OCI-LY7 (cell line): ENCODE results near the gene MCRIP1. TPM values are rescaled to one million over a fixed set of nuclear protein-coding genes. Genes with fewer than 3 reads are reported as not detected.
"Not testable (repeated sequence)": the region's sequence is repeated elsewhere in the genome, so short reads cannot be mapped to it uniquely, and the experiment has no call there.

ENCODE experiments used
- BruUV-seq: library from RNA; stranded (reverse); fragments of 400-500 nt; replicated peaks from 2 replicates; lab custom pipeline; 2021; lab: Mats Ljungman, UMichigan
- CTCF ChIA-PET: fragments of 300-600 bp; sonication (Branson Sonifier 250); formaldehyde crosslinking; loops from one replicate; lab custom pipeline; 2022; ENCODE audit warnings: antibody characterized with exemption; ENCODE audit not compliant: unreplicated experiment; lab: Charles Lee
- POLR2A ChIA-PET: fragments of 300-600 bp; sonication (Branson Sonifier 250); formaldehyde crosslinking; loops from one replicate; lab custom pipeline; 2022; ENCODE audit warnings: antibody characterized with exemption; lab: Charles Lee
- DNase-seq: peaks from one replicate; pipeline ENCODE4 v3.0.0-alpha.2; 2015; ENCODE audit warnings: low spot score
- H2AFZ ChIP-seq: fragments of 200-600 bp; sonication (generic), shearing (Covaris generic); 2 replicates; pipeline ENCODE4 v1.6.1; 2014; ENCODE audit warnings: mild to moderate bottlenecking, antibody characterized with exemption, low read length, moderate library complexity
- H3K27ac ChIP-seq: fragments of 200-600 bp; sonication (generic); 2 replicates; pipeline ENCODE4 v1.5.1; 2014; ENCODE audit warnings: mixed run types, low read depth, mild to moderate bottlenecking, moderate library complexity, low read length, inconsistent platforms; ENCODE audit not compliant: poor library complexity, severe bottlenecking
- H3K36me3 ChIP-seq: fragments of 200-600 bp; sonication (generic); 2 replicates; pipeline ENCODE4 v1.6.1; 2014; ENCODE audit warnings: mild to moderate bottlenecking, antibody characterized with exemption, low read length, moderate library complexity, mixed read lengths; ENCODE audit not compliant: insufficient read depth
- H3K4me1 ChIP-seq: fragments of 200-600 bp; sonication (generic); 2 replicates; pipeline ENCODE4 v1.5.1; 2014; ENCODE audit warnings: mild to moderate bottlenecking, low read length; ENCODE audit not compliant: insufficient read depth, poor library complexity, severe bottlenecking
- H3K4me2 ChIP-seq: fragments of 200-600 bp; sonication (generic); 2 replicates; pipeline ENCODE4 v1.6.1; 2014; ENCODE audit warnings: mild to moderate bottlenecking, low read length
- H3K4me3 ChIP-seq: fragments of 200-600 bp; sonication (generic); 2 replicates; pipeline ENCODE4 v1.5.1; 2014; ENCODE audit warnings: mild to moderate bottlenecking, low read depth, low read length; ENCODE audit not compliant: poor library complexity, severe bottlenecking
- H3K79me2 ChIP-seq: fragments of 200-600 bp; sonication (generic); 2 replicates; pipeline ENCODE4 v1.6.1; 2016; ENCODE audit warnings: low read depth, mild to moderate bottlenecking, low read length, moderate library complexity, mixed read lengths; ENCODE audit not compliant: insufficient read depth
- H3K9me2 ChIP-seq: fragments of 200-600 bp; sonication (generic); 2 replicates; pipeline ENCODE4 v1.6.1; 2016; ENCODE audit warnings: mild to moderate bottlenecking, low read length, mixed read lengths; ENCODE audit not compliant: insufficient read depth
- H3K9me3 ChIP-seq: fragments of 200-600 bp; sonication (generic); 2 replicates; pipeline ENCODE4 v1.6.1; 2014; ENCODE audit warnings: mild to moderate bottlenecking, mixed run types, low read length, mixed read lengths
- H4K20me1 ChIP-seq: fragments of 200-600 bp; sonication (generic); 2 replicates; pipeline ENCODE4 v1.6.1; 2014; ENCODE audit warnings: mild to moderate bottlenecking, antibody characterized with exemption, low read length, moderate library complexity, mixed read lengths; ENCODE audit not compliant: insufficient read depth
- CTCF ChIP-seq: fragments of 200-600 bp; sonication (generic); conservative IDR thresholded peaks from 2 replicates; pipeline ENCODE4 v1.5.1; 2014; ENCODE audit warnings: mild to moderate bottlenecking, antibody characterized with exemption, low read length, moderate library complexity, mixed read lengths
- EZH2phosphoT487 ChIP-seq: fragments of 200-600 bp; sonication (generic); IDR thresholded peaks from 2 replicates; pipeline ENCODE4 v1.6.1; 2018; ENCODE audit warnings: low read depth, borderline replicate concordance, mild to moderate bottlenecking, mixed run types, antibody characterized with exemption, low read length, moderate library complexity, mixed read lengths
- intact Hi-C: fragments of 100-400 bp; cut with micrococcal nuclease; formaldehyde crosslinking; loops from one replicate; pipeline ENCODE4 v1.10.0; 2022; ENCODE audit not compliant: unreplicated experiment
- total RNA-seq, 2 experiments: library from RNA; depleted of rRNA in 1 of 2; stranded (reverse); fragments of >200 nt in 1 of 2; shearing (Covaris generic) in 1 of 2; gene quantifications; 2 replicates each; pipeline ENCODE4 v1.2.3, GENCODE V29; 2014 to 2022

Gene MCRIP1
- total RNA-seq, 2 experiments from 2014 or later: 170 to 288 TPM

- POLR2A ChIA-PET: no interaction called here
These were observed 8.8 kb upstream of the MCRIP1 start for GRCh38 chr17:81841866-81842265.

GRCh38 chr17:81840826-81841778 is 8.0 kb upstream of the MCRIP1 start:
- CTCF ChIA-PET: interaction anchor here (0.6 kb wide), 1 partner anchor 18 kb away, joined by 4 read pairs; no protein-coding TSS in a partner anchor
- TF ChIP-seq CTCF (no peak), EZH2phosphoT487 (no peak)

More at GRCh38 chr17:81841866-81842265, 8.8 kb upstream of the MCRIP1 start:
- Histone ChIP-seq H3K4me3 (no peak overlapping the region), H3K27ac (no peak overlapping the region), H3K9me3 (no peaks in the 10 kb centered on the region), H3K79me2 (no peaks in the 10 kb centered on the region), H2AFZ (no peak overlapping the region), H3K36me3 (peaks cover 46% of the 10 kb centered on the region), H3K9me2 (no peaks in the 10 kb centered on the region), H3K4me2 (no peak overlapping the region), H4K20me1 (no peaks in the 10 kb centered on the region), H3K4me1 (no peaks in the 10 kb centered on the region)
- no peak for TF ChIP-seq EZH2phosphoT487
- no peak for TF ChIP-seq CTCF
- intact Hi-C loops: no loop called here
- BruUV-seq: no TSS peak
- CTCF ChIA-PET: interaction anchor here (0.6 kb wide), 1 partner anchor 17 kb away, joined by 4 read pairs; no protein-coding TSS in a partner anchor
- DNase-seq: no peak

GRCh38 chr17:81840059-81840458 is 7.0 kb upstream of the MCRIP1 start:
- H3K36me3 ChIP-seq: peaks cover 28% of the 10 kb centered on the region
- CTCF ChIA-PET, H2AFZ ChIP-seq, H3K4me3 ChIP-seq, H3K9me2 ChIP-seq, H3K4me1 ChIP-seq, H3K9me3 ChIP-seq, H3K27ac ChIP-seq, DNase-seq, H3K4me2 ChIP-seq, H3K79me2 ChIP-seq, intact Hi-C loops, H4K20me1 ChIP-seq, BruUV-seq: not testable (repeated sequence)
- POLR2A ChIA-PET: interaction anchor here (0.7 to 1.5 kb wide), 2 partner anchors 14 to 525 kb away, joined by 3 to 4 read pairs; no protein-coding TSS in a partner anchor

More at GRCh38 chr17:81840826-81841778, 8.0 kb upstream of the MCRIP1 start:
- intact Hi-C loops: no loop called here
- no peak overlapping the region for H3K27ac ChIP-seq
- H4K20me1 ChIP-seq: no peaks in the 10 kb centered on the region
- POLR2A ChIA-PET: no interaction called here
- H3K4me2 ChIP-seq: no peak overlapping the region
- no peaks in the 10 kb centered on the region for H3K4me1 ChIP-seq
- H2AFZ ChIP-seq: no peak overlapping the region
- DNase-seq: no peak
- no TSS peak for BruUV-seq
- peaks cover 39% of the 10 kb centered on the region for H3K36me3 ChIP-seq
- no peak overlapping the region for H3K4me3 ChIP-seq
- H3K9me3 ChIP-seq: no peaks in the 10 kb centered on the region
- H3K79me2 ChIP-seq: no peaks in the 10 kb centered on the region
- H3K9me2 ChIP-seq: no peaks in the 10 kb centered on the region
